Stimulated activated CD4-positive, alpha-beta T cell treated with anti-CD3 and anti-CD28 coated beads, Interleukin-12 subunit alpha, Interleukin-12 subunit beta, amount 100 ng/mL, for 4 hours (primary cell): Measurements from ENCODE around the gene FCN1.
"Not testable (repeated sequence)": the region's sequence is repeated elsewhere in the genome, so short reads cannot be mapped to it uniquely, and the experiment has no call there.

Experiments used
- DNase-seq: peaks from one replicate; pipeline ENCODE4 v3.0.0-alpha.2; 2020

FCN1 gene

GRCh38 chr9:134870746-134871662 lies 46.7 kb downstream of the FCN1 start:
- no peak for DNase-seq

GRCh38 chr9:134870301-134870694 lies 47.4 kb downstream of the FCN1 start:
- no peak for DNase-seq

GRCh38 chr9:134869554-134870300 lies 48.0 kb downstream of the FCN1 start:
- no peak for DNase-seq

- DNase-seq: no peak
Measured at GRCh38 chr9:134868751-134869553, 48.8 kb downstream of the FCN1 start.

GRCh38 chr9:134867917-134868750 lies 49.6 kb downstream of the FCN1 start:
- DNase-seq: no peak

GRCh38 chr9:134864821-134865190 lies 52.9 kb downstream of the FCN1 start:
- no peak for DNase-seq

GRCh38 chr9:134863941-134864820 lies 53.5 kb downstream of the FCN1 start:
- DNase-seq: no peak

- no peak for DNase-seq
Measured at GRCh38 chr9:134863306-134863902, 54.3 kb downstream of the FCN1 start.

GRCh38 chr9:134861595-134862334 lies 55.9 kb downstream of the FCN1 start:
- DNase-seq: no peak

GRCh38 chr9:134860510-134860909 lies 57.2 kb downstream of the FCN1 start:
- DNase-seq: no peak

GRCh38 chr9:134858051-134858841 lies 59.5 kb downstream of the FCN1 start:
- no peak for DNase-seq

- not testable (repeated sequence) for DNase-seq
Measured at GRCh38 chr9:134857451-134857850, 60.3 kb downstream of the FCN1 start.

- DNase-seq: no peak
Measured at GRCh38 chr9:134855900-134856377, 61.8 kb downstream of the FCN1 start.
